Immature natural killer cell (primary cell): ENCODE measurements around the gene OLFML2B. TPM values are rescaled to one million over a fixed set of nuclear protein-coding genes. Genes with fewer than 3 reads are reported as not detected.

Experiments
- DNase-seq, 3 donors: peaks; one replicate each; pipeline ENCODE4 v3.0.0; 2022; ENCODE audit warnings: mixed read lengths in 1 of 3
- H3K27ac Mint-ChIP-seq, 6 donors: one replicate each; pipeline ENCODE4 v1.8.0; 2020; ENCODE audit warnings: mixed read lengths in 6 of 6, mild to moderate bottlenecking in 5 of 6, inconsistent platforms in 4 of 6, moderate library complexity in 3 of 6
- H3K27me3 Mint-ChIP-seq, 3 donors: one replicate each; pipeline ENCODE4 v1.8.0; 2020 to 2021; ENCODE audit warnings: low read depth in 3 of 3, mild to moderate bottlenecking in 3 of 3, mixed read lengths in 3 of 3, moderate library complexity in 3 of 3, inconsistent platforms in 1 of 3
- H3K36me3 Mint-ChIP-seq, 3 donors: one replicate each; pipeline ENCODE4 v1.8.0; 2020; ENCODE audit warnings: mixed read lengths in 3 of 3, inconsistent platforms in 2 of 3, mild to moderate bottlenecking in 2 of 3
- H3K4me1 Mint-ChIP-seq, 2 donors: one replicate each; pipeline ENCODE4 v1.8.0; 2020; ENCODE audit warnings: inconsistent platforms in 2 of 2, mild to moderate bottlenecking in 2 of 2, mixed read lengths in 2 of 2, moderate library complexity in 1 of 2
- H3K4me3 Mint-ChIP-seq, 5 donors: one replicate each; pipeline ENCODE4 v1.8.0; 2020; ENCODE audit warnings: mild to moderate bottlenecking in 5 of 5, mixed read lengths in 5 of 5, inconsistent platforms in 3 of 5, moderate library complexity in 3 of 5
- H3K9me3 Mint-ChIP-seq, 6 donors: one replicate each; pipeline ENCODE4 v1.8.0; 2020; ENCODE audit warnings: mild to moderate bottlenecking in 6 of 6, mixed read lengths in 6 of 6, inconsistent platforms in 4 of 6, moderate library complexity in 3 of 6
- polyA plus RNA-seq, 3 donors: library from polyadenylated mRNA; unstranded; fragments of 300-500 nt; fragmentation: Illumina TruSeq; gene quantifications; one replicate each; pipeline ENCODE4 v1.2.3, GENCODE V29; 2021

The OLFML2B gene
- polyA plus RNA-seq, 3 donors from 2014 or later = not detected

DNA sequence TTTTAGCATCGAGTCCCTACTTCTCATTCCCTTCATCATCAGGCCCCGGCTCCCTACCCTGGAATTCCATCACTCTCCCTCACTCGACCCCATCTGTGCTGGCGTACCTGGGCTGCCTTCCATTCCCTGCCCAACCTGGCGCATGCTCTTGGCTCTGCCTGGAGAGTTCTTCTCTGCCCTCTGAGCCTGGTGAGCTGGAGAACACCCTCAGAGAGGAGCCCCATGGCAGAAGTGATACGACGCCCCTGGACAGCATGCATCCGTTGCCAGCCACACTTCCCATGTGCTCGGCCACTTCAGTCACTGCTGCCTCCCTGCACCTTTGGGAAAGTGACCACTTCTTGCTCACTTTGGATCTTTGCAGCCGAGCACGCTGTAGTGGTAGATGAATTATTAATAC is 30.1 kb downstream of the OLFML2B start:
- Mint-ChIP-seq H3K27me3 (peaks cover 0 to 6% (median 3%) of the 10 kb centered on the region in 3 donors), H3K27ac (no peak overlapping the region), H3K4me3 (no peak overlapping the region), H3K36me3 (peaks cover 0 to 5% (median 0%) of the 10 kb centered on the region in 3 donors), H3K9me3 (peaks cover 0 to 3% (median 0%) of the 10 kb centered on the region in 6 donors), H3K4me1 (no peaks in the 10 kb centered on the region)
- DNase-seq = no peak

DNA sequence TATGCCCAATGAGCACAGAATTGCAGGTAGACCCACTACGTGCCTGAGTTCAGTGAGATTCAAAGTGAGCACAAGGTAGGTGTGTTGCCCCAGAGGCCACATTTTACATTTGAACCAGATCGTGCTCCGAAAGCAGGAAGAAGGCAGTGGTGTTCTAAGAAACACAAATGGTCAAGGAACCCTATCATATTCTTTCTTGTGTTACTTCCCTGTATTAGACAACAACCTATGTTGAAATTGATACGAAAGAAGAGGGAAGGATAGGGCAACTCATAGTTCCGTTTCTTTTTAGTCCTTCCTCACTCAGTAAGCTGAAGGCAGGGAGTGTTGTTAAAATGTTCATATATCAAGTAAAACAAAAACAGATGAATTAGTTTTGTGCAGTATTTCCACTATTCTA is 33.9 kb downstream of the OLFML2B start:
- no peak overlapping the region for H3K4me3 Mint-ChIP-seq
- peaks cover 0 to 5% (median 3%) of the 10 kb centered on the region in 3 donors for H3K27me3 Mint-ChIP-seq
- peaks cover 0 to 6% (median 4%) of the 10 kb centered on the region in 3 donors for H3K36me3 Mint-ChIP-seq
- peaks cover 0 to 6% (median 0%) of the 10 kb centered on the region in 6 donors for H3K9me3 Mint-ChIP-seq
- no peak overlapping the region for H3K27ac Mint-ChIP-seq
- no peaks in the 10 kb centered on the region for H3K4me1 Mint-ChIP-seq
- no peak for DNase-seq

DNA sequence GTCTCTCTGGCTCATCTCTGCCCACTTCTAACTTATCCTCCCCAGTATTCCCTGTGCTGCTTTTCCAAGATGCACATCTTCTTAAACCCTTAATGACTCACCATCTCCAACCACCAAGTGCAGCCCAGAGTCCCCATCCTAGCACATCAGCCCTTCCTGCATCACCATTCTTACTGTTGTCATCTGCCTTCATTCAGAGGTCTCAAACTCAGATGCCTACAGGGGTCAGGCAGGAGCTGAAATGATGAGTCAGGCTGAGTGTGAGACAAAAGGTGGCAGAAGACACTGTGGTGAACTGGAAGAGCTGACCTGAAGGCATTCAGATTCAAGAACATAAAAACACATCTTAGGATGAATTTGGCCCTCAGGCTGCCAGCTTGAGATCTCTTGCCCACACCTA is 34.6 kb downstream of the OLFML2B start:
- DNase-seq = no peak
- no peak overlapping the region for H3K4me3 Mint-ChIP-seq
- H3K4me1 Mint-ChIP-seq = no peaks in the 10 kb centered on the region
- H3K36me3 Mint-ChIP-seq = peaks cover 0 to 6% (median 4%) of the 10 kb centered on the region in 3 donors
- peaks cover 0 to 5% (median 3%) of the 10 kb centered on the region in 3 donors for H3K27me3 Mint-ChIP-seq
- peak overlapping the region in 1 of 6 donors; percentile 17 for H3K27ac Mint-ChIP-seq
- H3K9me3 Mint-ChIP-seq = peaks cover 0 to 6% (median 0%) of the 10 kb centered on the region in 6 donors

DNA sequence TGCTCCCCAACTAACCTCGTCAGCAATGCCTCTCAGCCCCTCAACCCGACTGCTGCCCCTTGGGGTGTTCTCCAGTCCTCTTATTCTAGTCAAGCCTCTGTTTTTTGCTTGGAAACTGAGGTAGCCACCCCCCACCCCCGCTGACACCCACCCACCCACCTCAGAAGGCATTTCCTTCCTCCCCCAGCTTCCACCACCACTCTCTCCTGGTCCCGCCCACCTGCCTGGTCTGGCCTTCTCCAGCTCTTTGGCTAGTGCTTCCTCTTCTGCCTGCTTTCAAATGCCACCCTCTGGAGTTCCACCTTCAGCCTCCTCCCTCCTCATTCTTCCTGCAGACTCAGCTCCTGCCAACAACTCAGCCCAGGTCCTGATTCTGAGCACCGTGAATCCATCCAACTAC is 35.3 kb downstream of the OLFML2B start:
- H3K4me3 Mint-ChIP-seq = no peak overlapping the region
- peaks cover 0 to 6% (median 0%) of the 10 kb centered on the region in 6 donors for H3K9me3 Mint-ChIP-seq
- peaks cover 0 to 5% (median 3%) of the 10 kb centered on the region in 3 donors for H3K27me3 Mint-ChIP-seq
- H3K36me3 Mint-ChIP-seq = peaks cover 0 to 6% (median 4%) of the 10 kb centered on the region in 3 donors
- no peaks in the 10 kb centered on the region for H3K4me1 Mint-ChIP-seq
- no peak overlapping the region for H3K27ac Mint-ChIP-seq
- DNase-seq = no peak

DNA sequence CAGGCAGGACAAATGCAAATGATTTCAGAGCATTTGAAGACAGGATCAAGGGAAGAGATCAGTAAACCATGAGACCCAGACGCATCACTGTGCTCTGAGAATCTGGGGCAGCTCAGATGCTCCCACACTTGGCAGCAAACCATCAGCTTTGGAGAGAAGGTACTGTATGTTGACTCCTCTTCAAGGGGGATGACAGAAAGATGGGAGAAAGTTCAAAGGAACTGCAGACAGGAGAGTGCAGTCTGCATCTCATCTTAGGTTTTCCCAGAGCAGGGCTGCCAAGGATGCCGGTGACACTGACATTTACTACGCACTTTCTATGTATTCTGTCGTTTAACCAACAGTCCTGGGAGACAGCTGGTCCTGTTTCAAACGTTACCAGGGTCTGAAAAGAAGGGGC is 35.8 kb downstream of the OLFML2B start:
- no peak for DNase-seq
- no peak overlapping the region for H3K27ac Mint-ChIP-seq
- H3K9me3 Mint-ChIP-seq = peaks cover 0 to 6% (median 0%) of the 10 kb centered on the region in 6 donors
- peaks cover 0 to 5% (median 3%) of the 10 kb centered on the region in 3 donors for H3K27me3 Mint-ChIP-seq
- no peak overlapping the region for H3K4me3 Mint-ChIP-seq
- no peaks in the 10 kb centered on the region for H3K4me1 Mint-ChIP-seq
- H3K36me3 Mint-ChIP-seq = peaks cover 0 to 6% (median 4%) of the 10 kb centered on the region in 3 donors

DNA sequence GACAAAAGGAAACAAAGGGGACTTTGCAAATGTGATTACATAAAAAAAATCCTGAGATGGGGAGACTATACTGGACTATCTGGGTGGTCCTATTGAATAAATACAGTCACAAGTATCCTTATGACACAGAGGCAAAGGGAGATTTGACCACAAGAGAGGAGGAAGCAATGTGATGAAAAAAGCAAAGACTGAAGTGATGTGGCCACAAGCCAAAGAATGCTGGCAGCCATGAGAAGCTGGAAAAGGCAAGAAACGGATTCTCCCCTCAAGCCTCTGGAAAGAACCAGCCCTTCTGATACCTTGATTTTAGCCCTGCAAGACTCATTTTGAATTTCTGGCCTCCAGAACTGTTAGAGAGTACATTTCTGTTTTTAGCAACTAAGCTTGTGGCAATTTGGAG is 36.4 kb downstream of the OLFML2B start:
- peaks cover 0 to 5% (median 4%) of the 10 kb centered on the region in 3 donors for H3K27me3 Mint-ChIP-seq
- no peak for DNase-seq
- H3K27ac Mint-ChIP-seq = no peak overlapping the region
- H3K4me3 Mint-ChIP-seq = no peak overlapping the region
- H3K4me1 Mint-ChIP-seq = no peaks in the 10 kb centered on the region
- peaks cover 0 to 6% (median 0%) of the 10 kb centered on the region in 6 donors for H3K9me3 Mint-ChIP-seq
- peaks cover 0 to 6% (median 4%) of the 10 kb centered on the region in 3 donors for H3K36me3 Mint-ChIP-seq

DNA sequence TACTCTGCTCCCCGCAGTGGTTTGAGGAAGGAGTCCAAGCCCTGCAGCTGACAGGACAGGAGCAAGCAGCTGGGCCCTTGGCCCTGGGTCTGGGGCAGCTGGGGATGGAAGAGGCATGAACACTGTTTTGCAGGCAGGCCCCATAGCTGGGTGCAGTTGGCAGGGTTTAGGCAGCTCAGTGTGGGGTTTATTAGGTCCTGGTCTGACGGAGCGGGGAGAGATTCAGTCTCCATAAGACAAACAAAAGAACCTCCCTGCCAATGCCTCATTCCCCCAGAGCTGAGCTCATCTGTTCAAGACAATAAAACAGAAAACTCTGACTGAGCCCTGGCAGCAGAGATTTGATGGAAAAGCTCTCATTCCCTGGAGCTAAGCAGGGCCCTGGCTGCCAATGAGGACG is 37.3 kb downstream of the OLFML2B start:
- Mint-ChIP-seq H3K27me3 (peaks cover 0 to 5% (median 3%) of the 10 kb centered on the region in 3 donors), H3K4me1 (no peaks in the 10 kb centered on the region), H3K27ac (no peak overlapping the region), H3K36me3 (peaks cover 0 to 6% (median 4%) of the 10 kb centered on the region in 3 donors), H3K9me3 (peaks cover 0 to 6% (median 0%) of the 10 kb centered on the region in 6 donors), H3K4me3 (no peak overlapping the region)
- DNase-seq = no peak

DNA sequence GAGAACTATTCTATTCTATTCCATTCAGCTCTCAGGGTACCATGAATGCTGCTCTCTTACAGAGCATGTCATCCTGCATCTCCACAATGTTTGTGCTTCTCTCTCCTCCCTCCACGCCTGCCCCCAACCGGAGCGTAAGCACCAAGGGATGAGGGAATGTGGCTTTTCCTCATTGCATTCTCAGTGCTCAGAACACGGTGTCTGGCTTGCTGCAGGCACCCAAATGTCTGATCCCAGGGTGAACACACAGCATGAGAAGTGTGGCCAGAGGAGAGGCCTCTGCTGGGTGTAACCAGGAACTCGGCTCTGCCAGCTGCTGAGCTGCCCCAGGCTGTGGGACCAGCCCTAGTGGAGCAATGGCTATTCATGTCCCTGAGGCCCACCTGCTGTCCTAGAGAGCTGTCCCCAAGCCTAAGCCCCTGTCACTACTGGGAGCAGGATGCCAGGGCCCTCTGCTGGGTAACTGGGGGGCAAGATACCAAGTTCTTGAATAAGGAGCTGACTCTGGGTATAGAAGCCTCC is 38.3 kb downstream of the OLFML2B start:
- no peak overlapping the region for H3K4me3 Mint-ChIP-seq
- DNase-seq = no peak
- H3K9me3 Mint-ChIP-seq = peaks cover 0 to 6% (median 0%) of the 10 kb centered on the region in 6 donors
- H3K36me3 Mint-ChIP-seq = peaks cover 0 to 6% (median 4%) of the 10 kb centered on the region in 3 donors
- peaks cover 0 to 5% (median 4%) of the 10 kb centered on the region in 3 donors for H3K27me3 Mint-ChIP-seq
- H3K4me1 Mint-ChIP-seq = no peaks in the 10 kb centered on the region
- H3K27ac Mint-ChIP-seq = no peak overlapping the region

DNA sequence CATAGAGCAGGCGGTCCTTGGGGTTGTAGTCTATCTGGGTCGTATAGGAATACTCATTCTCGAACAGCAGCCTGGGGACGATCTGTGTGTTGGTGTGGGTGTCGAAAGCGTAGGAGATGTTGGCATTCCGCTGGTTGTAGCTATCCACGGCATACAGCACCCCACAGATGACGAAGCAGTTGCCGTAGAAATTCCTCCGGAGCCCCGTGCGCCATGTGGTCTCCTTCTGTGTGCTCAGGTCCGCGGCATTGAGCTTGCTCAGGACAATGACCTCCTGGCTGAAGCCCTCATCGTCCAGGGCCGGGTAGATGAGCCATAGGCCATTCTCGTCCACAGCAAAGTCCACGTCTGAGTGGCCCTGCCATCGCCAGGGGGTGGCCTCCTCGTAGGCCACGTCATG is 39.9 kb downstream of the OLFML2B start:
- Mint-ChIP-seq H3K4me1 (no peaks in the 10 kb centered on the region), H3K27me3 (peaks cover 0 to 4% (median 2%) of the 10 kb centered on the region in 3 donors), H3K27ac (no peak overlapping the region), H3K36me3 (peaks cover 0 to 4% (median 3%) of the 10 kb centered on the region in 3 donors), H3K9me3 (peaks cover 0 to 6% (median 0%) of the 10 kb centered on the region in 6 donors), H3K4me3 (no peak overlapping the region)
- DNase-seq = no peak

DNA sequence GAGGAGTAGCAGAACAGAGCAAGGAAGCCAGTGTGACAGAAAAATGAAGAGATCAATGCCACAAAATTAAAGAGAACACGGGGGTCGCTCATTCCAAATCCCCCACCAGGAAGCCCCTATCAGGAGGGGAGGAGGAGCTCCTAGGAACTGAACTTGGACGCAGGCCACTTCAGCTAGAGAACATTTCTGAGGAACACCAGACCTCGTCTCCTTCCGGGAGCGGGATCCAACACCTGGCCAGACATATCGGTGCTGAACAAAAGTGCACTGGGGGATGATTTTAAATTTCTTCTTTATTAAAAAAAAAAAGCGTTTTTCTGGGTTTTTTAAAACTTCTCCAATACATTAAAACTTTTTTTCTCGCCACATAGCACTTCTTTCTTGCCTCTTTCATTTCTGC is 40.8 kb downstream of the OLFML2B start:
- DNase-seq = no peak
- Mint-ChIP-seq H3K9me3 (peaks cover 0 to 6% (median 0%) of the 10 kb centered on the region in 6 donors), H3K27ac (no peak overlapping the region), H3K4me1 (no peaks in the 10 kb centered on the region), H3K4me3 (no peak overlapping the region), H3K27me3 (peaks cover 0 to 4% (median 2%) of the 10 kb centered on the region in 3 donors), H3K36me3 (peaks cover 0 to 4% (median 0%) of the 10 kb centered on the region in 3 donors)

DNA sequence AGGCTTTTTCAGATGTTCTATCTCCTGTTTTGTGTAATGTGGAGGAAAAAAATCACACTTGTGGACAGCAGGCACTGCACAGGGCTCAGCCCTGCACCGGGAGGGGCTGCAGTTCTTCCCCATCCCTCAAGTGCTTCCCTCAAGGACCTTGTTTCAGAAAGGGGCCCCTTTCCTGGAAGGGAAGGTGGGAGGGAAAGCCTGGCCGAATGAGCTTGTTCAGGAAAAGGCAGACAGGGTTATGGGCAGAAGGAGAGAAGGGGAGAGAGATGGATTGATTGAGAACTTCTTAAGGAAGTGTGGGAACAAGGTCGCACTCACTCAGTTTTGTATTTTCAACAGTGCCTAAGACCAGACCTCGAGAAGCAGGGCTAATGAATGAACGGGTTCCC is 41.2 kb downstream of the OLFML2B start:
- no peaks in the 10 kb centered on the region for H3K4me1 Mint-ChIP-seq
- H3K36me3 Mint-ChIP-seq = peaks cover 0 to 4% (median 0%) of the 10 kb centered on the region in 3 donors
- no peak for DNase-seq
- H3K27ac Mint-ChIP-seq = peak overlapping the region in 1 of 6 donors; percentile 23
- no peak overlapping the region for H3K4me3 Mint-ChIP-seq
- H3K9me3 Mint-ChIP-seq = peaks cover 0 to 5% (median 0%) of the 10 kb centered on the region in 6 donors
- H3K27me3 Mint-ChIP-seq = peaks cover 2 to 4% (median 3%) of the 10 kb centered on the region in 3 donors

DNA sequence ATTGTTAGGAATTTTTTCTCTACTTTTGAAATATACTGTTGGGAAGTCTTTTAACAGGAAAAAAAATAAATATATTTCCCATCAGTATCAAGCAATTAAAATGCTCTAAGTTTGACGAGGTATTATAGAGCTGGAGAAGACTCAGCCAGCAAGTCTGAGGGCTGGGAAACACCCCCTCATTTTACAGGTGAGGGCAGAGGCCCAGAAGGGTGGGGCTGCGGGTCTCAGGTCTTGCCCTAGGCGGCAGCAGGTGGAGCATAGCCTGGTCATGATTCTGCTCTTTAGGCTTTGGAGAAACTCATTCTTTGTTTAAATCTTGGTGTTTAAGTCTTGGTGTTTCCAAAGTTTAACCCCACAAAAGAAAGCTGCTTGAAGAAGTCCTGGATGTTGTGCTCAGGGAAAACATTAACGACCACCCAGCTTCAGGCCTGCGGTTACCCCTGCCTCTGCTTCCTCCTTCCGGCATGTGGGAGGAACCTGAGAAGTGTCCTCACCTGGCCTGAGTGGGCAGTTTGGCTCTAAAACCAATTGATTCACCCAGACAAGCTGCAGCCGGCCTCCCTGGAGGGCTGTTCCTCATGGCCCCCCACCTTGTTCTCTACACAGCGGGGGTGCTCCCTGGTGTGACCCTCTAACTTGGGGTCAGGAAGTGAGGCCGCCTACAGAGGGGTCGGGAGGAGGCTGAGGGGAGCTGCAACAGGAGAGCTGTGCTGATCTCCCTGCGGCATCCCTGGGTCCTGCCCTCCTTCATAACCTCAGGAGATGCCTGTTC is 41.7 kb downstream of the OLFML2B start:
- Mint-ChIP-seq H3K4me1 (no peaks in the 10 kb centered on the region), H3K36me3 (no peaks in the 10 kb centered on the region), H3K27me3 (peaks cover 2 to 8% (median 3%) of the 10 kb centered on the region in 3 donors), H3K27ac (no peak overlapping the region), H3K4me3 (no peak overlapping the region), H3K9me3 (no peaks in the 10 kb centered on the region)
- DNase-seq = no peak

DNA sequence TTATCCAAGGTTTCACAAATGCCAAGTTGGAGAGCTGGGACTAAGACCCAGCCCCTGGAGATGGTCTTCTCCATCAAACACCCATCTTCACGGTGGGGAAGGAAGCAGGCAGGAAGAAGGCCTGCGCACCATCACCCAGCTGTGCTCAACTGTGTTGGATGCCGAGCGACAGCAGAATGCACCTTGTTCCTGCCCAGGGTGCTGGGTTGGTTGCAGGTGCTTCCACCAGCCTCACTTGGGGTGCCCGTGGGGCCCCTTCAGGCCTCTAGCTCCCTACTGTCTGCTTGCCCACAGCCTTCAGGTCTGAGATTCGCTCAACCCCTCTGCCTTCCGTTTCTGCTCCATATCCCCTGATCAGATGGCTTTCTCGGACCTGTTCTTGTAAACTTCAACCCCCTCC is 42.5 kb downstream of the OLFML2B start:
- H3K4me3 Mint-ChIP-seq = no peak overlapping the region
- no peak overlapping the region for H3K27ac Mint-ChIP-seq
- no peak for DNase-seq
- peaks cover 2 to 8% (median 5%) of the 10 kb centered on the region in 3 donors for H3K27me3 Mint-ChIP-seq
- H3K36me3 Mint-ChIP-seq = no peaks in the 10 kb centered on the region
- H3K4me1 Mint-ChIP-seq = no peaks in the 10 kb centered on the region
- H3K9me3 Mint-ChIP-seq = no peaks in the 10 kb centered on the region
